Common myeloid progenitor, CD34-positive (primary cell): Measurements from ENCODE around the gene ABCC12.

Experiments used
- CTCF ChIA-PET: fragments of 350-600 bp; sonication (Branson Sonifier 250); formaldehyde crosslinking; loops from one replicate; lab custom pipeline; 2021; ENCODE audit warnings: antibody characterized with exemption; lab: Charles Lee
- POLR2A ChIA-PET: fragments of 350-600 bp; sonication (Branson Sonifier 250); formaldehyde crosslinking; loops from one replicate; lab custom pipeline; 2021; ENCODE audit warnings: antibody characterized with exemption; lab: Charles Lee
- DNase-seq, 3 donors: peaks; one replicate each; pipeline versions ENCODE4 v3.0.0 to v3.0.0-alpha.2; 2013
- H3K27ac ChIP-seq, 2 experiments: 1 replicate in 1 of 2; 2 replicates in 1 of 2; pipeline ENCODE4 v1.7.0; 2013; ENCODE audit warnings: inconsistent platforms in 2 of 2, low read length in 2 of 2, mild to moderate bottlenecking in 2 of 2, low read depth in 1 of 2, moderate library complexity in 1 of 2; ENCODE audit not compliant: severe bottlenecking in 2 of 2, insufficient read depth in 1 of 2, poor library complexity in 1 of 2
- H3K27me3 ChIP-seq, 5 experiments: replicated peaks in 2 of 5; 1 replicate in 3 of 5; 2 replicates in 2 of 5; pipeline versions ENCODE4 v1.6.1 to v1.7.0; 2013; ENCODE audit warnings: low read length in 4 of 5, mild to moderate bottlenecking in 2 of 5, moderate library complexity in 2 of 5, inconsistent platforms in 1 of 5; ENCODE audit not compliant: insufficient read depth in 5 of 5, control insufficient read depth in 4 of 5
- H3K36me3 ChIP-seq, 4 experiments: 1 replicate in 2 of 4; 2 replicates in 2 of 4; pipeline versions ENCODE4 v1.6.1 to v1.7.0; 2013; ENCODE audit warnings: low read length in 3 of 4, control low read depth in 1 of 4, mild to moderate bottlenecking in 1 of 4; ENCODE audit not compliant: control insufficient read depth in 4 of 4, insufficient read depth in 4 of 4
- H3K4me1 ChIP-seq, 4 experiments: 1 replicate in 3 of 4; 2 replicates in 1 of 4; pipeline versions ENCODE4 v1.6.1 to v1.7.1; 2013; ENCODE audit warnings: low read length in 3 of 4, mild to moderate bottlenecking in 3 of 4, control low read depth in 1 of 4, inconsistent platforms in 1 of 4, moderate library complexity in 1 of 4; ENCODE audit not compliant: control insufficient read depth in 4 of 4, insufficient read depth in 4 of 4; ENCODE audit errors: control extremely low read depth in 1 of 4
- H3K4me3 ChIP-seq, 7 experiments: 1 replicate in 4 of 7; 2 replicates in 3 of 7; pipeline versions ENCODE4 v1.5.1 to v1.7.0; 2013; ENCODE audit warnings: mild to moderate bottlenecking in 7 of 7, low read length in 6 of 7, moderate library complexity in 6 of 7, inconsistent platforms in 2 of 7, low read depth in 2 of 7, control low read depth in 1 of 7; ENCODE audit not compliant: insufficient read depth in 4 of 7, control insufficient read depth in 1 of 7; ENCODE audit errors: extremely low read depth in 1 of 7
- H3K9me3 ChIP-seq, 5 experiments: 1 replicate in 4 of 5; 2 replicates in 1 of 5; pipeline versions ENCODE4 v1.6.1 to v1.7.1; 2013; ENCODE audit warnings: low read length in 4 of 5, mild to moderate bottlenecking in 2 of 5, inconsistent platforms in 1 of 5, low read depth in 1 of 5, moderate library complexity in 1 of 5; ENCODE audit not compliant: control insufficient read depth in 4 of 5, insufficient read depth in 2 of 5; ENCODE audit errors: control extremely low read depth in 1 of 5
- WGBS: methylation state at CpG from one replicate; pipeline ENCODE4 v1.1.5; 2013; ENCODE audit not compliant: insufficient coverage; 5-methylcytosine and 5-hydroxymethylcytosine counted together

ABCC12 gene

GRCh38 chr16:48157794-48158193, 2.0 kb upstream of the ABCC12 start:
- no peak for DNase-seq
- Histone ChIP-seq H3K27me3 (peaks cover 0 to 18% (median 2%) of the 10 kb centered on the region in 5 experiments), H3K27ac (no peak overlapping the region), H3K4me3 (no peak overlapping the region), H3K9me3 (no peaks in the 10 kb centered on the region), H3K4me1 (peaks cover 0 to 3% (median under 1%) of the 10 kb centered on the region in 4 experiments), H3K36me3 (no peaks in the 10 kb centered on the region)
- ChIA-PET POLR2A (no interaction called here), CTCF (interaction anchor here (0.9 to 2.8 kb wide), 4 partner anchors 13 to 1016 kb away, joined by 3 to 9 read pairs (median 6); partner anchors contain the start of gene NETO2)
- WGBS: 100% methylated on average over 4 of the region's 4 CpGs

- POLR2A ChIA-PET: no interaction called here
- DNase-seq: no peak
Measured at GRCh38 chr16:48157302-48157701, 1.5 kb upstream of the ABCC12 start.

GRCh38 chr16:48156790-48157209, 1.0 kb upstream of the ABCC12 start:
- Histone ChIP-seq H3K36me3 (no peaks in the 10 kb centered on the region), H3K27me3 (peaks cover 0 to 17% (median 2%) of the 10 kb centered on the region in 5 experiments), H3K4me3 (peak overlapping the region in 1 of 7 experiments; percentile 29), H3K27ac (no peak overlapping the region), H3K9me3 (no peaks in the 10 kb centered on the region), H3K4me1 (peaks cover 0 to 3% (median under 1%) of the 10 kb centered on the region in 4 experiments)
- DNase-seq: peak; percentile 71 to 88 (median 84)
- CTCF ChIA-PET: interaction anchor here (0.6 to 2.8 kb wide), 7 partner anchors 11 to 1206 kb away, joined by 3 to 9 read pairs (median 4); partner anchors contain the start of gene NETO2
- POLR2A ChIA-PET: no interaction called here
- 12% methylated on average over 11 of the region's 16 CpGs for WGBS

More at GRCh38 chr16:48157302-48157701, 1.5 kb upstream of the ABCC12 start:
- peaks cover 0 to 3% (median under 1%) of the 10 kb centered on the region in 4 experiments for H3K4me1 ChIP-seq
- H3K4me3 ChIP-seq: no peak overlapping the region
- H3K36me3 ChIP-seq: no peaks in the 10 kb centered on the region
- H3K27me3 ChIP-seq: peaks cover 0 to 18% (median 2%) of the 10 kb centered on the region in 5 experiments
- no peaks in the 10 kb centered on the region for H3K9me3 ChIP-seq
- CTCF ChIA-PET: interaction anchor here (0.6 to 2.8 kb wide), 5 partner anchors 26 to 1207 kb away, joined by 3 to 9 read pairs (median 4); partner anchors contain the start of gene NETO2
- WGBS: 95% methylated on average over 10 of the region's 11 CpGs
- no peak overlapping the region for H3K27ac ChIP-seq

- CTCF ChIA-PET: interaction anchor here (1.9 kb wide), 1 partner anchor 13 kb away, joined by 5 read pairs; no protein-coding TSS in a partner anchor
- peaks cover 0 to 12% (median 2%) of the 10 kb centered on the region in 5 experiments for H3K27me3 ChIP-seq
- no peak overlapping the region for H3K4me3 ChIP-seq
- no peak for DNase-seq
- 88% methylated on average over 5 of the region's 5 CpGs for WGBS
- no peak overlapping the region for H3K27ac ChIP-seq
- POLR2A ChIA-PET: no interaction called here
- H3K4me1 ChIP-seq: peaks cover 0 to 3% (median under 1%) of the 10 kb centered on the region in 4 experiments
- H3K36me3 ChIP-seq: no peaks in the 10 kb centered on the region
- peaks cover 0 to 8% (median 0%) of the 10 kb centered on the region in 5 experiments for H3K9me3 ChIP-seq
Measured at GRCh38 chr16:48153774-48154173, 2.0 kb downstream of the ABCC12 start.

- ChIA-PET CTCF (interaction anchor here (0.9 to 1.9 kb wide), 2 partner anchors 9 to 15 kb away, joined by 3 to 5 read pairs; no protein-coding TSS in a partner anchor), POLR2A (no interaction called here)
- DNase-seq: no peak
- Histone ChIP-seq H3K4me1 (peaks cover 0 to 3% (median under 1%) of the 10 kb centered on the region in 4 experiments), H3K27me3 (peaks cover 0 to 6% (median 2%) of the 10 kb centered on the region in 5 experiments), H3K9me3 (peaks cover 0 to 10% (median 0%) of the 10 kb centered on the region in 5 experiments), H3K4me3 (no peak overlapping the region), H3K27ac (no peak overlapping the region), H3K36me3 (no peaks in the 10 kb centered on the region)
- 97% methylated on average over 5 of the region's 9 CpGs for WGBS
Measured at GRCh38 chr16:48152226-48152625, 3.6 kb downstream of the ABCC12 start.

- no peak for DNase-seq
- Histone ChIP-seq H3K27ac (no peak overlapping the region), H3K36me3 (no peaks in the 10 kb centered on the region), H3K4me1 (no peaks in the 10 kb centered on the region), H3K27me3 (peaks cover 0 to 4% (median 0%) of the 10 kb centered on the region in 5 experiments), H3K9me3 (peaks cover 0 to 10% (median 0%) of the 10 kb centered on the region in 5 experiments), H3K4me3 (no peak overlapping the region)
- ChIA-PET POLR2A (no interaction called here), CTCF (no interaction called here)
- no CpG with 5 or more reads among the region's 1 CpG for WGBS
Measured at GRCh38 chr16:48150707-48151106, 5.1 kb downstream of the ABCC12 start.

- CTCF ChIA-PET: no interaction called here
- no peak overlapping the region for H3K27ac ChIP-seq
Measured at GRCh38 chr16:48146710-48147109, 9.1 kb downstream of the ABCC12 start.

More at GRCh38 chr16:48146710-48147109, 9.1 kb downstream of the ABCC12 start:
- Histone ChIP-seq H3K4me1 (no peaks in the 10 kb centered on the region), H3K27me3 (peaks cover 0 to 5% (median 3%) of the 10 kb centered on the region in 5 experiments), H3K4me3 (no peak overlapping the region), H3K36me3 (no peaks in the 10 kb centered on the region), H3K9me3 (peaks cover 0 to 10% (median 0%) of the 10 kb centered on the region in 5 experiments)
- no peak for DNase-seq
- WGBS: 80% methylated on average over 1 of the region's 4 CpGs
- POLR2A ChIA-PET: no interaction called here
